Smooth muscle cell (in vitro differentiated cells): Measurements from ENCODE around the gene HOXA2. TPM values are rescaled to one million over a fixed set of nuclear protein-coding genes. Genes with fewer than 3 reads are reported as not detected.

Experiments
- DNase-seq: peaks from one replicate; lab custom pipeline; 2025; ENCODE audit not compliant: unreplicated experiment; lab: John Stamatoyannopoulos, UW
- H2AFZ ChIP-seq: fragments of 200-600 bp; sonication (generic); 2 replicates; pipeline ENCODE4 v1.6.0; 2016; ENCODE audit warnings: antibody characterized with exemption, low read depth, mild to moderate bottlenecking
- H3F3A ChIP-seq: fragments of 200-600 bp; sonication (generic); 2 replicates; pipeline ENCODE4 v1.6.0; 2017; ENCODE audit warnings: antibody characterized with exemption, low read depth
- H3K27ac ChIP-seq: fragments of 200-600 bp; sonication (generic); 2 replicates; pipeline ENCODE4 v1.5.1; 2016; ENCODE audit warnings: low read depth, mild to moderate bottlenecking
- H3K27me3 ChIP-seq: fragments of 200-600 bp; sonication (generic); 2 replicates; pipeline ENCODE4 v1.6.1; 2016; ENCODE audit warnings: low read depth, mild to moderate bottlenecking
- H3K36me3 ChIP-seq: fragments of 200-600 bp; sonication (generic); 2 replicates; pipeline ENCODE4 v1.5.1; 2016; ENCODE audit warnings: low read depth
- H3K4me1 ChIP-seq: fragments of 200-600 bp; sonication (generic); 2 replicates; pipeline ENCODE4 v1.5.1; 2016; ENCODE audit warnings: low read depth
- H3K4me2 ChIP-seq: fragments of 200-600 bp; sonication (generic); 2 replicates; pipeline ENCODE4 v1.6.0; 2016; ENCODE audit warnings: mild to moderate bottlenecking
- H3K4me3 ChIP-seq: fragments of 200-600 bp; sonication (generic); 2 replicates; pipeline ENCODE4 v1.5.1; 2016; ENCODE audit warnings: mild to moderate bottlenecking
- H3K79me2 ChIP-seq: fragments of 200-600 bp; sonication (generic); 2 replicates; pipeline ENCODE4 v1.6.0; 2016; ENCODE audit warnings: low read depth, mild to moderate bottlenecking
- H3K9ac ChIP-seq: fragments of 200-600 bp; sonication (generic); 2 replicates; pipeline ENCODE4 v1.6.0; 2016; ENCODE audit warnings: low read depth
- H3K9me3 ChIP-seq: fragments of 200-600 bp; sonication (generic); replicated peaks from 2 replicates; pipeline ENCODE4 v1.5.1; 2016; ENCODE audit warnings: low read depth
- H4K20me1 ChIP-seq: fragments of 200-600 bp; sonication (generic); 2 replicates; pipeline ENCODE4 v1.6.0; 2016; ENCODE audit warnings: low read depth
- WGBS: methylation state at CpG from one replicate; pipeline ENCODE4 v1.1.7; 2016; ENCODE audit warnings: low lambda C conversion rate; 5-methylcytosine and 5-hydroxymethylcytosine counted together
- polyA plus RNA-seq: library from polyadenylated mRNA; unstranded; fragments of >200 nt; fragmentation: Nextera tagmentation; extraction: Ambion mirVana; gene quantifications from 2 replicates; pipeline ENCODE4 v1.2.1, GENCODE V29; 2016
- total RNA-seq: library from RNA; depleted of rRNA; stranded (reverse); fragments of >200 nt; gene quantifications from 2 replicates; pipeline ENCODE4 v1.2.3, GENCODE V29; 2014
- TF ChIP-seq, protein P1 (sequence below): fragments of 200-600 bp; sonication (generic); IDR thresholded peaks from 2 replicates; pipeline ENCODE4 v1.5.1; 2017; ENCODE audit warnings: borderline replicate concordance, mild to moderate bottlenecking, antibody characterized with exemption; ENCODE audit not compliant: insufficient read depth, poor library complexity, severe bottlenecking

Gene HOXA2
- total and polyA plus RNA-seq, 2 experiments from 2014 or later = not detected

DNA sequence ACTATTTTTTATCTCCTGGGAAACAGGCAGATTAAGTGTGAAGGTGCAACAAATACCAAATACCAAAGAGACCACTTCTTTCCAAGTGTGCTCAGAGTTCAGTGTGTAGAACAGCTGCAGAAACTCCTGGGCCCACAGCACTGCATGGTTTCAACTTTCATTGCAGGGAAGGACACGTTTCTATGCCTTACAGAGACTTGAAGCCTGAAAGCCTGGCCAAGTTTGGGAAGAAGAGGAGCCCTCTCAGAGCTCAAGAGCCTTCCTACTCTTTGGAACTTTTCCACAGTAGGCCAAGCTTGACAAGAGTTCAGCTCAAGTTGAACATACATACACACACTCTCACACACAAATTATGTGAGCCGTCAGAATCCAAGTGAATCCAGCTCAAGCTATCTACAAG, 25.6 kb upstream of the HOXA2 start:
- WGBS = 31% methylated on average over 2 of the region's 2 CpGs
- DNase-seq = no peak
- H3K4me1 ChIP-seq = peaks cover 7% of the 10 kb centered on the region
- peaks cover 100% of the 10 kb centered on the region for H3K27me3 ChIP-seq
- no peaks in the 10 kb centered on the region for H3K79me2 ChIP-seq
- TF ChIP-seq, protein P1, sequence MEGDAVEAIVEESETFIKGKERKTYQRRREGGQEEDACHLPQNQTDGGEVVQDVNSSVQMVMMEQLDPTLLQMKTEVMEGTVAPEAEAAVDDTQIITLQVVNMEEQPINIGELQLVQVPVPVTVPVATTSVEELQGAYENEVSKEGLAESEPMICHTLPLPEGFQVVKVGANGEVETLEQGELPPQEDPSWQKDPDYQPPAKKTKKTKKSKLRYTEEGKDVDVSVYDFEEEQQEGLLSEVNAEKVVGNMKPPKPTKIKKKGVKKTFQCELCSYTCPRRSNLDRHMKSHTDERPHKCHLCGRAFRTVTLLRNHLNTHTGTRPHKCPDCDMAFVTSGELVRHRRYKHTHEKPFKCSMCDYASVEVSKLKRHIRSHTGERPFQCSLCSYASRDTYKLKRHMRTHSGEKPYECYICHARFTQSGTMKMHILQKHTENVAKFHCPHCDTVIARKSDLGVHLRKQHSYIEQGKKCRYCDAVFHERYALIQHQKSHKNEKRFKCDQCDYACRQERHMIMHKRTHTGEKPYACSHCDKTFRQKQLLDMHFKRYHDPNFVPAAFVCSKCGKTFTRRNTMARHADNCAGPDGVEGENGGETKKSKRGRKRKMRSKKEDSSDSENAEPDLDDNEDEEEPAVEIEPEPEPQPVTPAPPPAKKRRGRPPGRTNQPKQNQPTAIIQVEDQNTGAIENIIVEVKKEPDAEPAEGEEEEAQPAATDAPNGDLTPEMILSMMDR = no peak
- no peak overlapping the region for H3K4me2 ChIP-seq
- no peak overlapping the region for H3K9ac ChIP-seq
- H3K9me3 ChIP-seq = no peaks in the 10 kb centered on the region
- no peak overlapping the region for H2AFZ ChIP-seq
- H3K36me3 ChIP-seq = no peaks in the 10 kb centered on the region
- no peak overlapping the region for H3K4me3 ChIP-seq
- H3F3A ChIP-seq = no peaks in the 10 kb centered on the region
- H4K20me1 ChIP-seq = no peaks in the 10 kb centered on the region
- H3K27ac ChIP-seq = no peak overlapping the region

DNA sequence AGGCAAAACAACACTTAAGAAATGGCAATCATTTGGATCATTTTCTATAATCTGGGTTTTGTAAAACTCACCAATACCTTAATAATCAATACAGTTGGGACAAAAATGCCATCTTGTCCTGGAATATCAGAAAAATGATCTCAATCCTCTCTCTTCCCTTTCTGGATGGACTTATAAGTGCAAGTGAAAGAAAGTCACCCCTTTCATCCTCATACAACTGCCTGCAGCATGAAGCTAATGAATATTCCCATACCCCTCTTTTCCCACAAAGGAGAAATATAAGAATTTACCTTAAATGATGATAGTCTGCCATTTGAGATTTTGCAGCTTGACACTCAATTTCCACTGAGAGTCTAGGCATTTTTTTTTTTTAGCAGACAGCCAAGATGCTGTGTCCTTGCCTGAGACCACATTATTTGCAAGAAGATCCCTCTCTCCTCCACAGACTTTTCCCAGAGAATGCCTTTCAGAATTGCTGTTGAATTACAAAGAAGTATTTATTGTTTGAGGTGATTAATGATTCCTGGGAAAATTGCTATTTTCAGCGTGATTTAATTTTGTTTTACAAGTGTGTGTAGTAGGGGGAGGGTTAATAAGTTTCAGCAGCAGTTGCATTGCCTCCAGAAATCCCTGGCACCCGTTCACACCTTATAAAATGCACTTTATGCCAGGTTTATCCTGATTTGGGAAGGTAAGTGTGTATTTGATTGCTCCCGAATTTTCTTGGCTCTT, 24.3 kb upstream of the HOXA2 start:
- WGBS = 23% methylated on average over 3 of the region's 3 CpGs
- H3K27me3 ChIP-seq = peaks cover 100% of the 10 kb centered on the region
- peaks cover 7% of the 10 kb centered on the region for H3K4me1 ChIP-seq
- H3K27ac ChIP-seq = no peak overlapping the region
- H3K9me3 ChIP-seq = no peaks in the 10 kb centered on the region
- H3K4me2 ChIP-seq = no peak overlapping the region
- H3K79me2 ChIP-seq = no peaks in the 10 kb centered on the region
- no peaks in the 10 kb centered on the region for H3F3A ChIP-seq
- H3K4me3 ChIP-seq = no peak overlapping the region
- no peak overlapping the region for H2AFZ ChIP-seq
- H3K36me3 ChIP-seq = no peaks in the 10 kb centered on the region
- no peaks in the 10 kb centered on the region for H4K20me1 ChIP-seq
- TF ChIP-seq, protein P1 = no peak
- H3K9ac ChIP-seq = no peak overlapping the region
- no peak for DNase-seq

DNA sequence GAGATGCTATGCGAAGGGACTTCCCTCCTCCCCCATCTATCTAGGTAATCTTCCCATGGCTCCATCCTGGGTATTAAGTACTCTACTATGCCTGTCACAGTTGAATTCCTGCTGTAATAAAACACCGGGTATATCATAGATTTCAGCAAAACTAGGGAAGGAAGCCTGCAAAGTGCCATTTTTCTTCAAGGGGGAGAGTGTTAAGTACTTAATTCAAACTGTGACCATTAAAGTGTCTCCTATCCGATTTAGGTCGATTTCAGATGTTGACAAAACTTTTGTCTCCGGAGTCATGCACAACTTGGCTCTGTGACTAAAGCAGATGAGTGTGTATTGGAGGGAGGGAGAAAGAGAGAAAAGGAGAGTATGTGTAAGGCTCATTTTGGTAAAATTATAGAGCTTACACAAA, 23.5 kb upstream of the HOXA2 start:
- WGBS = 23% methylated on average over 5 of the region's 5 CpGs
- Histone ChIP-seq H3K79me2 (no peaks in the 10 kb centered on the region), H3K4me1 (peaks cover 3% of the 10 kb centered on the region), H3K4me3 (no peak overlapping the region), H3K27me3 (peaks cover 100% of the 10 kb centered on the region), H3K36me3 (no peaks in the 10 kb centered on the region), H3K4me2 (no peak overlapping the region), H3F3A (no peaks in the 10 kb centered on the region), H4K20me1 (no peaks in the 10 kb centered on the region), H2AFZ (no peak overlapping the region), H3K9me3 (no peaks in the 10 kb centered on the region), H3K9ac (no peak overlapping the region), H3K27ac (no peak overlapping the region)
- TF ChIP-seq, protein P1 = no peak
- no peak for DNase-seq
